NCI-H2081 treated with DMSO at 0.1 percent for 48 hours (cell line): ENCODE measurements around the gene ITIH3.

Experiments used
- DNase-seq: peaks from one replicate; lab custom pipeline; 2025; lab: John Stamatoyannopoulos, UW

Gene ITIH3

GRCh38 chr3:52779837-52780585 is 14.6 kb upstream of the ITIH3 start:
- no peak for DNase-seq

- DNase-seq, result no peak
Measured at GRCh38 chr3:52781741-52782140, 12.9 kb upstream of the ITIH3 start.

DNA sequence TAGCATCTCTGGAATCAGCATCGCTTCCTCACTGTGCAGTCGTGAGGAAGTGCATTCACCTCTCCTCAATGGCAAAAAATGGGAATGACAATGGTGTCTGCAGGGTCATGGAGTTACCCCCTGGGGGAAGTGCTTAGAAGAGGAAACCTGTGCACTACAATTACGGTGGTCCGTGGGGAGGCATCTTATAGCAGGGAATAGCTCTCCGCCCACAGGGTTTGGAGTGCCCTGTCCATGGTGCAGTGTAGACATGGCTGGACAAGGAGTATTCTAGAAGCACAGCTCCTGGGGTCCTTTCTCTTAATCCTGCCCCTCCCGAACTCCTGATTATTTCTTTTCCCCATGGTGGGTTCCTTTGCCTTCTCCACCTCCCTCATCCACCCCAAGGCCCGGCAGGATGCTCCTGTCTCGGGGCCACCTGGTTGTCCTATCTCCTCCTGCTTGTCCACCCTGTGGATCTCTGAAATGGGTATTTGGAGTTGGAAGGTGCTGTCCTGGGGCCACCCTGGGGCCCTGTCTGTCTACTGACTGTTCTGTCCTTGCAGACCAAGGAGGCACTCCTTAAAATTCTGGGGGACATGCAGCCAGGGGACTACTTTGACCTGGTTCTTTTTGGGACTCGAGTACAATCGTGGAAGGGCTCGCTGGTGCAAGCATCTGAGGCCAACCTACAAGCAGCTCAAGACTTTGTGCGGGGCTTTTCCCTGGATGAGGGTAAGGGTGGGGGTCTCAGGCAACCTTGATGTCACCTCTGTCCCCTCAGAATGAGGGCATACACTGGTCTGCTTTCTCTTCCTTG is 12.0 kb upstream of the ITIH3 start:
- no peak for DNase-seq

DNA sequence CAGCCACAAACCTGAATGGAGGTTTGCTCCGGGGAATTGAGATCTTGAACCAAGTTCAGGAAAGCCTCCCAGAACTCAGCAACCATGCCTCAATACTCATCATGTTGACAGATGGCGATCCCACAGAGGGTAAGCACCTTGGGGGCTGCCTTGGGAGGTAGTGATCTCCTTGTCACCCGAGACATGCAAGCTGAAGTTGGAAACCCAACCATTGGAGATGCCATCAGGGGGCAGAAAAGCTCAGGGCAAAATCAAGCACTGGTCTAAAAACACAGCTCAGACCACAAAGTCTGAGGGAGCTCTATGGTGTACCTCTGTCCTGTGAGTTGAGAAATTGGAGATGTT is 11.4 kb upstream of the ITIH3 start:
- DNase-seq, result no peak

DNA sequence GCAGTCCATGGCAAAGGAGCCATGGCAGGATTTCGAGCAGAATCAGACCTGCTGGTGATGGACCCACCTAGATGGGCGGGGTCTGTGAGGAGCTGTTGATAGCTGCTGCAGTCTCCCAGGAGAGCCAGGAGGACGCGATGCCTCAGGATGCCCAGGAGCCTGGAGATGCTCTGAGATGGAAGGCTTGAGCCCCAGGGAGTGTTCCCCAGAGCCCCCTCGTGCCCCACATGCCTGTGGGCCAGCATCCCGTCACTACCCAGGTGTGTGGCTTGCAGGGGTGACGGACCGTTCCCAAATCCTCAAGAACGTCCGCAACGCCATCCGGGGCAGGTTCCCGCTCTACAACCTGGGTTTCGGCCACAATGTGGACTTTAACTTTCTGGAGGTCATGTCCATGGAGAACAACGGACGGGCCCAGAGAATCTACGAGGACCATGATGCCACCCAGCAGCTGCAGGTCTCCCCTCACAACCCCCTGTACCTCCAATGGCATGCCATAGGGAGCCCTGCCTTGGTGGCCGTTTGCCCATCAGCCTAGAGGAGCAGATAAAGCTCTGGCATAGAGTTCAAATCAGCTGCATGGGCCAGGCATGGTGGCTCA is 10.5 kb upstream of the ITIH3 start:
- no peak for DNase-seq

GRCh38 chr3:52784931-52785590 is 9.5 kb upstream of the ITIH3 start:
- no peak for DNase-seq

DNA sequence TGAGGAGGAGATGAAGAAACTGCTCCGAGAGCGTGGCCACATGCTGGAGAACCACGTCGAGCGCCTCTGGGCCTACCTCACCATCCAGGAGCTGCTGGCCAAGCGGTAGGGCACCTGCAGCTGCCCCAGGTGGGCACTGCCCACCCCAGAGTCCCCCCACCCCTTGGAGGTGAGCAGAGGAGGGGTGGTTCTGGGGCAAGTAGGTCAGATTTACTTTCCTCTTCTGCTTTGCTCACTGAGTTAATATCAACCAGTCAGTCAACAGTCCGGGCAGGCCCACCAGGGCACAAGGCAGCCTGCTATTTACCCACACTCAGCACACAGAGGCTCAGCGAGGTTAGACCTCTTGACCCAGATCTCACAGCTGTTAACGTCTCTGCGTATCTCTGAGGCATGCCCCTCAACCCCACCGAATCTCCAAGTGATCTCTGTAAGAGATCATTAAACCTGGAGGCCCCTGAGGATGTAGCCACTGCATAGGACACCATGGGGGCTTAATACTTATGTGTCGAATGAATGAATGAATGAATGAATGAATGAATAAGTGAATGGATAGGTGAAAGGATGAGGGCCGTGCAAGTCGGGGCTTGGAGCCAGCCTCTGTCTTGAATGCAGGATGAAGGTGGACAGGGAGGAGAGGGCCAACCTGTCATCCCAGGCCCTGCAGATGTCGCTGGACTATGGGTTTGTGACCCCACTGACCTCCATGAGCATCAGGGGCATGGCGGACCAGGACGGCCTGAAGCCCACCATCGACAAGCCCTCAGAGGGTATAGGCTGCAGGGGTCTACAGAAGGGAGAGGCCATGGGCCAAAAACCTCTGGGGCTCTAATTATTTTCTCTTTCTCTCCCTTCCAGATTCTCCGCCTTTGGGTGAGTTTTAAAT is 8.0 kb upstream of the ITIH3 start:
- DNase-seq, result no peak

GRCh38 chr3:52787246-52787645 is 7.3 kb upstream of the ITIH3 start:
- no peak for DNase-seq

DNA sequence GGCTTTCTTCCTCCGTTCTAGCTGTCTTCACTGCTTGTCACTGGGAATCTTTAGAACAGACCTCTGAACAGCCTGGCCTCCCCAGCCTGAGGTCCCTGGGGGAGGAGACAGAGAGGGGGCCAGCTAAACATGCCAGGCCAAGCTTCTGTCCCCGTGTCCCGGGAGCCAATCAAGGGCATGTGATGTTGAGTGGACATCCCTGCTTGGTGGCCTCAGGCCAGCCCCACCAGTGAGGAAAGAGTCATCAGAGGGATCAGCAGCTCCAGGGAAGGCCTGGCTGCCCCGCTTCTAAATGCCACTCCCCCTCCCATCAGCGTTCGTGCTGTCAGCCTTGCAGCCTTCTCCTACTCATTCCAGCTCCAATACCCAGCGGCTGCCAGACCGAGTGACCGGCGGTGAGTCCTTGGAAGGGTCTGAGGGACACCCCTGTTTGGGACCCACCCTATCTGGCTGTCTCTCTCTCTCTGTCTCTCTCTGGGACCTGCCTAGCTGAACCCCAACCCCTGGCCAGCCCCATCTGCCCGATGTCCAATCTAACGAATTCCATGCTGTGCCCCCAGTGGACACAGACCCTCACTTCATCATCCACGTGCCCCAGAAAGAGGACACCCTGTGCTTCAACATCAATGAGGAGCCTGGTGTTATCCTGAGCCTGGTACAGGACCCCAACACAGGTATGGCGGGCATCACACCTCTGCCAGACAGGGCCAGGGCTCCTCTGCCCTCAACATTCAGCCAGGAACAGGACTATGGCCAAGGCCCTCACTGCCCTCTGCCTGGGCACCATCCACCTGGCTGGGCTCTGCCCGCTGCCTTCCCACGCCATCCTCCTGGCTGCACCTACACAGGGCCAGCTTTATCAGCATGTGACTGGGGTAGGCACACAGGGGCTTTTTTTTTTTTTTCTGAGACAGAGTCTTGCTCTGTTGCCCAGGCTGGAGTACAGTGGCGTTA is 6.6 kb upstream of the ITIH3 start:
- DNase-seq, result no peak

DNA sequence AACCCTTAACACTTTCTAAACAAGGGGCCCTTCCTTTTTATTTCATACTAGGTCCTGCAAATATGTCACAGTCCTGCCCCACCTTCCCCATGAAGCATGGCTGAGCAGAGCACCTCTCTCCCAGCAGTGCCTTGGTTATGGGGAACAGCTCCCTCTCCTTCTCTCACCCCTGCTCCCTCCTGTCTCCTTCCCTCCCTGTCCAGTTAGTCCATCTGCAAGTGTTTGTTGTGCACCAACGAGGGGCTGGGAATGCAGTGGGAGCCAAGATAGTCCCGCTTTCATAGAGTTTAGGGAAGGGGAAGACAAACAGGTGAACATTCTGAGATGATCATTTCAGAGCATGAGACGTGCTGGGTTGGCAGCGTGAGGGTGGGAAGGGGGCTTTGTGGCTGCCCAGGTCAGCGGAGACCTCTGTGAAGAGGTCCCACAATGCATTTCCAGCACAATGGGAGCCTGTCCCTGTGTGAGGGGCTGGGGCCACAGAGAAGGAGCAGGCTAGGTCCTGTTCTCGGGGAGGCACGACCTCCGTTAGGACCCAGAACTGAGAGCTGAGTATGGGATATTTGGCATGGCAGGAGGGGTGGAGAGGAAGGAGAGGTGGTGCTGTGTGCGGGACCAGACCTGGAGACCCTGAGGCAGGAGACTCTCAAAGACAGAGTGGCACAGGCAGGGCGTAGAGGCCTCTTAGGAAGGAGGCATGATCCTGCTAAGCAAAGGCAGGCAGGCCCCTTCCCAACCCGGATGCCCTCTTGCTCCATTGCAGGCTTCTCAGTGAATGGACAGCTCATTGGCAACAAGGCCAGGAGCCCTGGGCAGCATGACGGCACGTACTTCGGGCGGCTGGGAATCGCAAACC is 5.5 kb upstream of the ITIH3 start:
- DNase-seq, result no peak

DNA sequence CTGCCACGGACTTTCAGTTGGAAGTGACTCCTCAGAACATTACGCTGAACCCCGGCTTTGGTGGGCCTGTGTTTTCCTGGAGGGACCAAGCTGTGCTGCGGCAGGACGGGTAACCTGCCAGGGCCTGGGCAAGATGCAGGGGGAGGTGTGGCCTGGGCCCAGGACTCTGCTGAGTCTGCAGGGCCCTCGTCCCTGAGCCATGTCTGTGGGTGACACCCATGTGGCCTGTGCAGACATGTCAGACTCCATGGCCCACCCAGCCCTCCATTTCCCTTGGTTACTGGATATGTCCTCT is 4.9 kb upstream of the ITIH3 start:
- DNase-seq, result no peak

DNA sequence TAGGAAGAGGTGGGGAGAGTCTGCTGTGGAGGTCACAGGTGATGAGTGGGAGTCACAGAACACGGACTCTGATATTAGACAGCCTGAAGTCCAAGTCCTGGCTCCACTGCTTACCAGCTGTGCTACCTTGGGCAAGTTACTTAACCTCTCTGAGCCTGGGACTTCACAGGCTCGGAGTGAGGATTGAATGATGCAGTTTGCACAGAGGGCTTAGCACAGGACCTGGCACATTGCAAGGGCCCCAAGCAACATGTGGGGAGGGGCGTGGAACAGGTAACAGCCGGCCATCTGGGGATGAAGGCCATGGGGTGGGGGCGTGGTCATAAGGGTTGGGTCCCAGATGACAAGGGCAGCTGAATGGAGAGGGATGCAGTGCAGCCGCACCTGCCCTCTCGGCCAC is 4.3 kb upstream of the ITIH3 start:
- DNase-seq, result no peak

- no peak for DNase-seq
Measured at GRCh38 chr3:52790741-52791140, 3.9 kb upstream of the ITIH3 start.

DNA sequence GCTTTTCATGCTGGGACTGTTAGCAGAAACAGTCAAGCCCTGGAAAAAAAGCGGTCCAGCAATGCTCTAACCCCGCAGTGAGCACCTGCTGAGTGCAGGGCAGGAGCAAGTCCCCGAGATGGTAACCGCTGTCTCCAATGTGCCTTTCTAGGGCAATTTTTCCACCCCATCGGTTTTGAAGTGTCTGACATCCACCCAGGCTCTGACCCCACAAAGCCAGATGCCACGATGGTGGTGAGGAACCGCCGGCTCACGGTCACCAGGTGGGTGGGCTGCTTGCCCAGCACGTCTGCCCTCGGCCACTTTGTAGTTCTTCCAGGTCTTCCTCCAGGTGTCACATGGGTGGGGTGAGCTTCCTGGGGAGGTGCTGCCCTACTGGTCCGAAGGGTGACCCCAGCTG is 3.2 kb upstream of the ITIH3 start:
- no peak for DNase-seq

GRCh38 chr3:52791928-52792327 is 2.7 kb upstream of the ITIH3 start:
- DNase-seq, result no peak

- no peak for DNase-seq
Measured at GRCh38 chr3:52792413-52792812, 2.2 kb upstream of the ITIH3 start.

GRCh38 chr3:52792961-52793695 is 1.5 kb upstream of the ITIH3 start:
- no peak for DNase-seq

- no peak for DNase-seq
Measured at GRCh38 chr3:52793702-52794611, 639 bp upstream of the ITIH3 start.
